Measurements from ENCODE around the gene PPM1B. TPM values are rescaled to one million over a fixed set of nuclear protein-coding genes. Genes with fewer than 3 reads are reported as not detected.
A peak's percentile ranks its signal among the peaks of the same experiment; 100 is the strongest.
"Not testable (repeated sequence)": the region's sequence is repeated elsewhere in the genome, so short reads cannot be mapped to it uniquely, and the experiment has no call there.

Gene PPM1B
- total and polyA plus RNA-seq, 10 of the 15 experiments (the other 5 are each of a cell fraction or from before 2014, with no cell fraction given) = 12.5 to 53.4 (median 33.7) TPM

DNA sequence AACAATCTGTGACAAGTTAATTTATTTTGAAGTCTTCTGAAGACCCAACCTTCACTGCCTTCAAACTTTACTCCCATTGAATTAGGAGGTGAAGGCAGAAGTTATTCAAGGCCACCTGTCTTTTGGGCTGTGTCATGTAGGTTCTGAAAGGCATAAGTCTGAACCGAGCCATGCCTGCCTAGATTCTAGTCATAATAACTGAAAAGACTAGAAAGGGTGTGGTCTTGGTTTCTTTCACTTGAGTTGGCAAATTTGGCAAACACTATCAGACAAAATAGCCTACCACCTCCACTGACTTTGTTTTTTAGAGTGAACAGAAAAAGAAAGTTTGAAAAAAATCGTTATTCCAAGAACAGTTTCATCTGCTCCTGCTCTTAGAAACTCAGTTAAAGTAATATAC is 38.4 kb downstream of the PPM1B start:
- Histone ChIP-seq H2AFZ (ENCODE audit: control insufficient read depth, low read depth, low read length) (no peak overlapping the region), H3K27me3 (replicated peaks in 1 of 2; ENCODE audit: control insufficient read depth in 2 of 2, insufficient read depth in 2 of 2, low read length in 1 of 2) (no peaks in the 10 kb centered on the region), H3K79me2 (ENCODE audit: control insufficient read depth, insufficient read depth, low read length) (peaks cover 32% of the 10 kb centered on the region), H3K9me3 (replicated peaks; ENCODE audit: control insufficient read depth, insufficient read depth, low read length) (peaks cover 6% of the 10 kb centered on the region), H3K27ac (ENCODE audit: control insufficient read depth, insufficient read depth) (no peak overlapping the region), H3K36me3 (ENCODE audit: control insufficient read depth in 2 of 2, insufficient read depth in 2 of 2, low read length in 1 of 2) (peaks cover 0 to 11% of the 10 kb centered on the region in 2 experiments; a peak in 1 of 4 replicates), H3K4me1 (ENCODE audit: control insufficient read depth, insufficient read depth, low read length) (no peaks in the 10 kb centered on the region), H4K20me1 (ENCODE audit: control insufficient read depth, insufficient read depth) (no peaks in the 10 kb centered on the region), H3K9ac (ENCODE audit: control insufficient read depth, insufficient read depth, low read length) (no peak overlapping the region), H3K4me2 (ENCODE audit: control insufficient read depth, insufficient read depth) (no peak overlapping the region), H3K4me3 (no peak overlapping the region)
- POLR2A ChIA-PET = no interaction called here
- BruUV-seq (replicated peaks) = no TSS peak
- DNase-seq (ENCODE audit: low read depth, low spot score) = no peak
- WGBS (ENCODE audit: insufficient coverage, insufficient replicate concordance, low lambda C conversion rate, missing lambda C conversion rate) = 78% methylated on average over 2 of the region's 2 CpGs
- no peak for FAIRE-seq
- intact Hi-C loops (cut with micrococcal nuclease; ENCODE audit: unreplicated experiment) = no loop called here
- RAD21 ChIA-PET (ENCODE audit: unreplicated experiment) = no interaction called here
- 0 out of 3 replicates have a peak, but pooled peaks have one; percentile 20 for ATAC-seq
- TF ChIP-seq HDGF (IDR thresholded peaks at IDR 0.05) = no peak
- TF ChIP-seq SRF (IDR thresholded peaks at IDR 0.05; ENCODE audit: low read depth in 2 of 2, low read length in 2 of 2) = no peak
- no peak for TF ChIP-seq CHD4 (IDR thresholded peaks at IDR 0.05)
- no peak for TF ChIP-seq MYC (IDR thresholded peaks at IDR 0.05; ENCODE audit: insufficient read depth, insufficient read length, insufficient replicate concordance, low read length, severe bottlenecking)
- no peak for TF ChIP-seq DPF2 (IDR thresholded peaks at IDR 0.05)
- no peak for TF ChIP-seq NBN (IDR thresholded peaks at IDR 0.05)
- TF ChIP-seq KDM1A (IDR thresholded peaks at IDR 0.05; ENCODE audit: borderline replicate concordance) = no peak
- no peak for TF ChIP-seq HDAC6 (IDR thresholded peaks at IDR 0.05; ENCODE audit: unreplicated experiment)
- TF ChIP-seq, protein P1, sequence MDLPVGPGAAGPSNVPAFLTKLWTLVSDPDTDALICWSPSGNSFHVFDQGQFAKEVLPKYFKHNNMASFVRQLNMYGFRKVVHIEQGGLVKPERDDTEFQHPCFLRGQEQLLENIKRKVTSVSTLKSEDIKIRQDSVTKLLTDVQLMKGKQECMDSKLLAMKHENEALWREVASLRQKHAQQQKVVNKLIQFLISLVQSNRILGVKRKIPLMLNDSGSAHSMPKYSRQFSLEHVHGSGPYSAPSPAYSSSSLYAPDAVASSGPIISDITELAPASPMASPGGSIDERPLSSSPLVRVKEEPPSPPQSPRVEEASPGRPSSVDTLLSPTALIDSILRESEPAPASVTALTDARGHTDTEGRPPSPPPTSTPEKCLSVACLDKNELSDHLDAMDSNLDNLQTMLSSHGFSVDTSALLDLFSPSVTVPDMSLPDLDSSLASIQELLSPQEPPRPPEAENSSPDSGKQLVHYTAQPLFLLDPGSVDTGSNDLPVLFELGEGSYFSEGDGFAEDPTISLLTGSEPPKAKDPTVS (IDR thresholded peaks at IDR 0.05; ENCODE audit: low read depth, low read length) = no peak
- TF ChIP-seq RFX5 (IDR thresholded peaks at IDR 0.05; ENCODE audit: low read depth, low read length) = no peak
- no peak for TF ChIP-seq CBX3 (IDR thresholded peaks at IDR 0.05; ENCODE audit: borderline replicate concordance, low read depth)
- no peak for TF ChIP-seq RAD51 (IDR thresholded peaks at IDR 0.05)
- CTCF ChIA-PET = interaction anchor here (0.6 kb wide), 1 partner anchor 624 kb away, joined by 3 read pairs; no protein-coding TSS in a partner anchor
- SMC1A ChIA-PET (ENCODE audit: uncharacterized antibody, unreplicated experiment) = no interaction called here
- in situ Hi-C loops (cut with MboI) = no loop called here

DNA sequence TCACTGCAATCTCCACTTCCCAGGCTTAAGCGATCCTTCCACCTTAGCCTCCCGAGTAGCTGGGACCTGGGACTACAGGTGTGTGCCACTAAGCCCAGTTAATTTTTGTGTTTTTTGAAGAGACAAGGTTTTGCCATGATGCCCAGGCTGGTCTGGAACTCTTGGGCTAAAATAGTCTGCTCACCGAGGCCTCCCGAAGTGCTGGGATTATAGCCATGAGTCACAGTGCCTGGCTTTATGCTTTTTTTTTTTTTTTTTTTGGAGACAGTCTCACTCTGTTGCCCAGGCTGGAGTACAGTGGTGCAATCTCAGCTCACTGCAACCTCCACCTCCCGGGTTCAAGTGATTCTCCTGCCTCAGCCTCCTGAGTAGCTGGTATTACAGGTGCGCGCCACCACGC is 39.0 kb downstream of the PPM1B start:
- H3K4me1 ChIP-seq (ENCODE audit: control insufficient read depth, insufficient read depth, low read length) = not testable (repeated sequence)

More for the DNA sequence above, 39.0 kb downstream of the PPM1B start:
- H4K20me1 ChIP-seq (ENCODE audit: control insufficient read depth, insufficient read depth); H3K4me3 ChIP-seq; DNase-seq (ENCODE audit: low read depth, low spot score); H3K4me2 ChIP-seq (ENCODE audit: control insufficient read depth, insufficient read depth); ATAC-seq; H3K9me3 ChIP-seq (replicated peaks; ENCODE audit: control insufficient read depth, insufficient read depth, low read length); RAD21 ChIA-PET (ENCODE audit: unreplicated experiment); in situ Hi-C loops (cut with MboI); H3K27ac ChIP-seq (ENCODE audit: control insufficient read depth, insufficient read depth); H2AFZ ChIP-seq (ENCODE audit: control insufficient read depth, low read depth, low read length); H3K9ac ChIP-seq (ENCODE audit: control insufficient read depth, insufficient read depth, low read length); BruUV-seq (replicated peaks); intact Hi-C loops (cut with micrococcal nuclease; ENCODE audit: unreplicated experiment); FAIRE-seq; POLR2A ChIA-PET; H3K27me3 ChIP-seq (replicated peaks in 1 of 2; ENCODE audit: control insufficient read depth in 2 of 2, insufficient read depth in 2 of 2, low read length in 1 of 2): not testable (repeated sequence)
- ChIA-PET SMC1A (ENCODE audit: uncharacterized antibody, unreplicated experiment) (interaction anchor here (1.1 kb wide), 1 partner anchor 64 kb away, joined by 3 read pairs; no protein-coding TSS in a partner anchor), CTCF (interaction anchor here (0.6 kb wide), 1 partner anchor 624 kb away, joined by 3 read pairs; no protein-coding TSS in a partner anchor)
- Histone ChIP-seq H3K36me3 (ENCODE audit: control insufficient read depth in 2 of 2, insufficient read depth in 2 of 2, low read length in 1 of 2) (peaks cover 0 to 16% of the 10 kb centered on the region in 2 experiments; a peak in 2 of 4 replicates), H3K79me2 (ENCODE audit: control insufficient read depth, insufficient read depth, low read length) (peaks cover 32% of the 10 kb centered on the region)
- WGBS (ENCODE audit: insufficient coverage, insufficient replicate concordance, low lambda C conversion rate, missing lambda C conversion rate) = 100% methylated on average over 6 of the region's 8 CpGs

All from GM12878 (cell line).